Measurements from ENCODE around the gene RALGPS2.

- TF ChIP-seq, protein P1, sequence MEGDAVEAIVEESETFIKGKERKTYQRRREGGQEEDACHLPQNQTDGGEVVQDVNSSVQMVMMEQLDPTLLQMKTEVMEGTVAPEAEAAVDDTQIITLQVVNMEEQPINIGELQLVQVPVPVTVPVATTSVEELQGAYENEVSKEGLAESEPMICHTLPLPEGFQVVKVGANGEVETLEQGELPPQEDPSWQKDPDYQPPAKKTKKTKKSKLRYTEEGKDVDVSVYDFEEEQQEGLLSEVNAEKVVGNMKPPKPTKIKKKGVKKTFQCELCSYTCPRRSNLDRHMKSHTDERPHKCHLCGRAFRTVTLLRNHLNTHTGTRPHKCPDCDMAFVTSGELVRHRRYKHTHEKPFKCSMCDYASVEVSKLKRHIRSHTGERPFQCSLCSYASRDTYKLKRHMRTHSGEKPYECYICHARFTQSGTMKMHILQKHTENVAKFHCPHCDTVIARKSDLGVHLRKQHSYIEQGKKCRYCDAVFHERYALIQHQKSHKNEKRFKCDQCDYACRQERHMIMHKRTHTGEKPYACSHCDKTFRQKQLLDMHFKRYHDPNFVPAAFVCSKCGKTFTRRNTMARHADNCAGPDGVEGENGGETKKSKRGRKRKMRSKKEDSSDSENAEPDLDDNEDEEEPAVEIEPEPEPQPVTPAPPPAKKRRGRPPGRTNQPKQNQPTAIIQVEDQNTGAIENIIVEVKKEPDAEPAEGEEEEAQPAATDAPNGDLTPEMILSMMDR (IDR thresholded peaks at IDR 0.05), result no peak
- no peak for TF ChIP-seq EZH2phosphoT487 (IDR thresholded peaks at IDR 0.05)
Measured at GRCh38 chr1:178933709-178934490, 208.9 kb downstream of the RALGPS2 start.

All from neural progenitor cell (in vitro differentiated cells).